CD4-positive, alpha-beta T cell treated with Interleukin-4 for 1 hour (primary cell): Measurements from ENCODE around the gene TUBB6.

Experiments used
- DNase-seq, 2 donors: peaks; one replicate each; pipeline ENCODE4 v3.0.0-alpha.2; 2020 to 2022

The TUBB6 gene

DNA sequence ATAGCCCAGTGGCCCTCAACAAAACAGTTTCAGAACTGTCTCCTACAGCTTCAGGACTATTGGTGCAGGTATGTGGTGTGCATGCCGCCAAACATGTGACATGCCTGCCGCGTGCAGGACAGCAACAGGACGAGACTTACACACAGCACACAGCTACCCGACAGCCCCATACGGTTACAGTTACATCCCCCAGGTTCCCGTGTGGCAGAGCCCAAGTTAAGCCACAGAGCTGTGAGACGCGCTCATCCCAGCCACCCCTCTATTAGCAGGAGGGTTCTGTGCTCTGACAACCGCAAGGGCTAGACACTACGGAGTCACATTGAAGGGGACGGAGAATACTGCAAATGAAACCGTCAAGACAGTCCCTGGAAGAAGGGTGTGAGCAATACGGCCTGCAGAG is 16.4 kb upstream of the TUBB6 start:
- no peak for DNase-seq

DNA sequence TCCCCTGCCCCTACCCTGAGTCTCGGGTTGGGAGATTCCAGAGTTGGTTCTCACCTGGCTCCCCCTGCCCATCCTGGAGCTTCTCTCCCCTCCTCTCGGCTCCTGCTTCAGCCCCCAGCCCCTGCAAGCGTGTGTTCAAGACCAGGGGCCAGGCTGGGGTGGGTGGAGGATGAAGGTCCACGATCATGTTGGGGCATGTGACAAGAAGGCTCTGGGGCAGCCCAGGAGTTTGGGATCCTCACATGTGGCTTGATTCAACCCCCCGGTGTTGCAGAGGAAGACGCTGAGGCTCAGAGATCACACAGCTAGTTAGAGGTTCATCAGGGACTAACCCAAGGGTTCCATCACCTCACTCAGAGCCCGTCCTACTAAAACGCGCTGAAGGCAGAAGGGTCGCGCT is 14.2 kb upstream of the TUBB6 start:
- DNase-seq = no peak

DNA sequence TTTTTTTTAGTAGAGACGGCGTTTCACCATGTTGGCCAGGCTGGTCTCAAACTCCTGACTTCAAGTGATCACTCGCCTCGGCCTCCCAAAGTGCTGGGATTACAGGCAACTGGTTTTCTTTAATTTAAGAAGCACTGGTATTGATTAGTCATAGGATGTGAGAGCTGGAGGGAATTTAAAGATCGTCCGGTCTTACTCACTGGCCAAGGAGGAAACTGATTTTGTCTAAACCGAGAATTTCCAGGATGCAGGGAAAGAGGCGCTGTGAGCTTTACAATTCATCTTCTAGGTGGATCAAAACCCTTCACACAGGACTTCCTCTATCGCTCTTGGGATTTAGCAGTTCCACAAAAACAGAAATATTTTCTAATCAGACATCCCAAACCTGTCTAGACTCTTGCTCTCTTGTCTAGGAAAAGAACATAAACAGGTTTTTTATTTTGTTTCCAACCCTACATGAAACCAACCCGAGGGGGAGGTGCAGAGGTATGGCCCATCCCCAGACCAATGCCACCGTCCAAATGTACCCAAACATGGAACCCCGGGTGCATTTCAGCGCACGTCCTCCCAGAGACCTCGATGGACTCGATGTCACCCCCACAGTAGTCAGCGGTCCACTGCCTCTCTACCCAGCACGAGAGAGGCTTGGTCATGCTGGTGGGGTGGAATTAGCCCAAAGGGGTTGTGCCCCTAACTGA is 12.5 kb upstream of the TUBB6 start:
- DNase-seq = no peak

DNA sequence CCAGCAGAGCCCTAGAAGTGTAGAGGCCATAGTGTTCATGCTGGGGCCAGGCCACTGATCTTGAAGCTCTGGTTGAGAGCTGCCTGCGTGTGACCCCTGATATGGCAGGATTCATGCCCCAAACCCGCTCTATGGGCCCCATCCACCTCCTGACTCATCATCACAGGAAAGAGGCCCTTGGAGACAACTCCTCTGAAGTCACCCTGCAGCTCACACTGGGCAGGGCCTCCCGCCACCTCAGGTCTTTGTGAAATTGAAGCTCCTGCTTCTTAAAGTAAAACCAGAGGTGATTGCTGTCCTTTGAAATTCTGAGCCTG is 12.0 kb upstream of the TUBB6 start:
- no peak for DNase-seq

DNA sequence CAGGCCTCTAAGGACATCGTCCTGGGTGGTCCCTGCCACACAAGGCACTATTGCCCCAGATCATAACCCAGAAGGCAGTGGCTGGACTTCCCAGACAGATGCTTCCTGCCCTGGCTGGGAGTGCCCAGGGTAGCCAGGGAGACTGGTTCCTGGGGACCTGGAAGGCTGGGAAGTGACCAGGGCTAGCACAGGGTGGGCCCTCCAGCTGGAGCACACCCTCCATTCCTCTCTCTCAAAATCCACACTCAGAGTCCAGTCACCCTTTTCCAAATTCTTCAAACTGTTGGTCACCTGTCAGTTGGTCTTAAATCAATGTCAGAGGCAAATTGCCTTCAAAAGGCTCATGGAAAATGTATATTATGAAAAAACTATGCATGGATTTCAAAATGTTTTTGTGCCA is 11.6 kb upstream of the TUBB6 start:
- DNase-seq = no peak

DNA sequence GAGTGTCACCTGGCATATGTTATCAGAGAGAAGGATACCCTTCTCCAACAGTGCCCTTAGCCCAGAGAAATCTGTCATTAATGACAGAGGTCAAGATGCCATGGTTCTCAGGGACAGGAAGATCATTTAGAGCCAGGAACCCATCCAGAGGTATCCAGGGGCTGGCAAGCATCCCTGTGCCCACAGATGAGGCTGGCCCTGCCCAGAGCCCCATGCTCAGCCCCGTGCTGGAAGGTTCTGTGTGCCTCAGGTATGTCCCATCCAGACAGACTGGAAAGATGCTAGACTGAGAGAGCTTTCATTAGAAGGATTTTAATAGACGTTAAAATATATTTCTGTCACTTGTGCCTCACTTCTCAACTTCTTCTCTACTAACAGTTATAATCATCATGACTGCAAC is 8.2 kb upstream of the TUBB6 start:
- no peak for DNase-seq

DNA sequence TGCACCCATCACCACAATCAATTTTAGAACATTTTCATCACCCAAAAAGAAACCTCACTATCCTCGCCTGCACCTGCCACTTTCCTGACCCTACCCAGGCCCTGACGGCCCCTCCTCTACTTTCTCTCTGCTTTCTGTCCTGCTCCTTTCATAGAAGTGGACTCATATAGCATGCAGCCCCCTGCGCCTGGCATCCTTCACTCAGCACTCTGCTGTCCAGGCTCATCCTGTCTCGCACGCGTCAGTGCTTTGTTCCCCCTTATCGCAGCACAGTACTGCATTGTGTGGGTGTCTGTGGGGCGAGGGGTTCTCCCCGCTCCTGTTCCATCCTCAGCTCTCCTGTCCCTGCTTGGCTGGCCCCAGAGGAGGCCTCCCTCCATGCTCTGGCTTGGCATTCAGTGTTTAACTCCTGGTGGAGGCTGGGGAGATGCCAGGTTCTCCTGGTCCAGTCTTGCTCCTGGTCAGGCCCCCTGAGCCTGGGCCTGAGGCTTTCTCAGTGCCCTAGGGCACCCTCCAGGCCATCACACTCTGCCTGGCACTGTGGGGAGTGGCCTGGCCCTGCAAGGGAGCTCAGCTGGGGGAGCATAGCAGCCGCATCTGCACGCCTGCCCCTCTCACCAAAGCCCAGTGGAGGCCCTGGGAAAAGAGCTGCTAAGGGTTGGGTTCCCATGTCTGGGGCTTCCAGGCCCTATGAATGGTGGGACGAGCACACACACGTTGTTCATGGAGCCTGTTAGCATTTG is 6.6 kb upstream of the TUBB6 start:
- no peak for DNase-seq

DNA sequence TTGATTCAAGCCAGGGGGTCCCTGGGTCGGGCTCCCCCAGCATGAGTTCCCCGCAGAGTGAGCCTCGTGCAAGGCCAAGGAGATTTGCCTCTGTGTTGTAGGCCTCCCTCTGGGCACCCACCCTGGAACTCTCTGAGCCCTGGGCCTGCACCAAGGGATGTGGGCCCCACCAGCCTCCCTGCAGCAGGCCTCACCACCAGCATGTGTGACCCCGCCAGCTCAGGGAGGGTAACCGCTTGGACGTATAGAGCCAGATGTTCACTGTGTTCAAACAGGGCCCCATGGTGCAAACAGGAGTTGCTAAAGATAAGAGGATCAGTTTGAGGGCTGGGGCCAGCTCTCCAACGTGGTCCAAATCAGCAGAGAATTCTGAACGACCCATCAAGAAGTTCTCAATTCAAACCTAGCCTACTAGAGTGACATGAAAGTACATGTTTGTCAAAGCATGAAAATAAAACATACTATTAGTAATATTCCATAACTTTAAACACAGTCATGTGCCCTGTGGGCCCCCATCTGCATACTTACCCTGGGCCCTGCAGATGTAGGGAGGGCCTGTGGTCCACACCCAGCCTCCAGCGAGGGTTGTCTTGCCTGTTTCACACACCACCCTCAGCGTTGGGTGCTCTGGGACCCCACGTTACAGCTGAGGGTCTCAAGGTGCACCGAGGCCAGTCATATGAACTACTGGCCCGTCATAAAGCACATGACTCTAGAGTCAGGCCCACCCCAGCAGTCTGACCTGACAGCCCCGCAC is 5.5 kb upstream of the TUBB6 start:
- DNase-seq = no peak

DNA sequence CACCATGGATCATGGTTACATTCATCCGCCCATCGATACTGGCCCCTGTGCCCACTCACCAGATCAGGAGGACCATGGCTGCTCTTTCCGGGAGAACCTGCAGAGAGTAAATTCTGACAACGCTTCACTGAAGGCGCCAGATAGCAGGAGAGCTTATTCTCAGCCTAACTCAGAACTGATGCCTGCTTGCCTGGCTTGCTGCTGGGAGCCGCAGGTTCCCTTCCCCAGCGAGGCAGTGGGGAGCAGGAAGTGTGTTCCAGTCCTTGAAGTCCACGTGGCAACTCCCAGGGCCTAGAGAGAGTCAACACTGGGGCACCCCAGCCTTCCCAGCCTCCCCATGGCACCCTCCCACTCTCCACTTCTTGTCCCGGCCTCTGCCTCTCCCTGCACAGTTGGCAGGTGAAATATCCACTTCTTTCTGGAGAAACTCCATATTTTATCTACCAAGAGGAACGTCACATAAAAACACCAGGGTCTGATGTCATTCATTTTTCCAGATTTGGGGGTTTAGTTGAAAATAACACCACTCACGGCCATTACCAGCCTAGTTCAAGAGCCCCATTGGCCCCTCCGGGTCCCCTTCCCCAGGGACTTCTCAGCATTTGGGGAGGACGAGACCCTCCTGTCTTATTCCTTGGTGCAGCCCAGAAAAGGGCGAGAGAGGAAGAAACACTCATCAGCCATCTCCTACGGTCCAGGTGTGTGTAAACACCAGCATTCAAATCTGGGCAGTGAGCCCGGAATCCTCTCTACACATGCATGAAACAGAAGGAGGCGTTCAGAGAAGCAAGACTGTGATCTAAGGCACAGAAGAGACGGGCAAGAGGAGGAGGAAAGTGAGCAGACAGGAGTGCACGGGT is 3.5 kb upstream of the TUBB6 start:
- DNase-seq = no peak

DNA sequence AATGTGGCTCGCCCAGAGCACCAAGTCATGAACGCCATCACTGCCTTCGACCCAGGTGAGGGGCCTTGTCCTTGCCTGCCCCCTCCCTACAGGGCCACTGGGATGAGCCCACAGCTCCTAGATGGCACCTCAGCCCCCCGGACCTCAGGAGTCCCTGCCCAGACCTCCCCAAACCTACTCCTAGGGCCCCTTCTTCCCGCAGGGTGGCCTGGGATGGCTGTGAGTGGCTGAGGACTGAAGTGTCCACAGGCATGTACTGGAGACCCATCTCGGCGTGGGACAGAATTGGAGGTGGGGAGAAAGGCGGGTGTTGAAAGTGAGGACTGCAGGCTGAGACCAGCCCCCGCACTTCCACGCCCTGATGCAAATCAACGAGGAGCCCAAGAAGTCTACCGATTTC is 2.8 kb upstream of the TUBB6 start:
- no peak for DNase-seq

DNA sequence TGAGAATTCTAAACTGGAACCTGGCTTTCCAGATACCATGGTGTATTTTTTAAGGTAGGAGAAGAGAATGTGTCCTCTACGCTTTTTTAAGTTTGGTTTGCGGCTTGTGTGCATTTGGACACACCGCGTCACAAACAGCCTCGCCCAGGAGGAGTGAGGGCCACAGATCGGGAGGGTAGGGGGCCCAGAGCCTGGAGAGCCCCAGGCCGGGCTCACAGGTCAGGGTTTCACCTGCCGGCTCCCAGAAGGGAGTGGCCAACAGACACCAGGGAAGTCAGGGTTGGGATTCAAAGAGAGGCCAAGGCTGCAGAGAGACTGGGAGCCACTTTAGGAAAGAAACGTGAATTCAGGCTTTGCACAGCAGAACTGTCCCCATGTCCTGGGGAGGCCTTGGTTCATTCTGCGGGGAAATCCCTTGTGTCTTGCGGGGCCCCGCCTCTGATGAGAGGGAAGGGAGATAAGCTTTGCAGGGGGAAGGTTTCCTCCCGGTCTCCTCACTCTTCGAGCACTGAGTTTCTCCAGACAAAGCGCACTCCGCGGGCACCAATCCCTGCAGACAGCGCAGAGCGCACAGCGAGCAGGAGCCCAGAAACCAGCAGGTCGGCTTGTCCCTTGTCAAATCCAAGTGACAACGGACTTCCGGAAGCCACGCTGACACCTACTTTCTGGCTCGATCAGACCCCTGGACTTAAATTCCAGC is 2.0 kb upstream of the TUBB6 start:
- no peak for DNase-seq

DNA sequence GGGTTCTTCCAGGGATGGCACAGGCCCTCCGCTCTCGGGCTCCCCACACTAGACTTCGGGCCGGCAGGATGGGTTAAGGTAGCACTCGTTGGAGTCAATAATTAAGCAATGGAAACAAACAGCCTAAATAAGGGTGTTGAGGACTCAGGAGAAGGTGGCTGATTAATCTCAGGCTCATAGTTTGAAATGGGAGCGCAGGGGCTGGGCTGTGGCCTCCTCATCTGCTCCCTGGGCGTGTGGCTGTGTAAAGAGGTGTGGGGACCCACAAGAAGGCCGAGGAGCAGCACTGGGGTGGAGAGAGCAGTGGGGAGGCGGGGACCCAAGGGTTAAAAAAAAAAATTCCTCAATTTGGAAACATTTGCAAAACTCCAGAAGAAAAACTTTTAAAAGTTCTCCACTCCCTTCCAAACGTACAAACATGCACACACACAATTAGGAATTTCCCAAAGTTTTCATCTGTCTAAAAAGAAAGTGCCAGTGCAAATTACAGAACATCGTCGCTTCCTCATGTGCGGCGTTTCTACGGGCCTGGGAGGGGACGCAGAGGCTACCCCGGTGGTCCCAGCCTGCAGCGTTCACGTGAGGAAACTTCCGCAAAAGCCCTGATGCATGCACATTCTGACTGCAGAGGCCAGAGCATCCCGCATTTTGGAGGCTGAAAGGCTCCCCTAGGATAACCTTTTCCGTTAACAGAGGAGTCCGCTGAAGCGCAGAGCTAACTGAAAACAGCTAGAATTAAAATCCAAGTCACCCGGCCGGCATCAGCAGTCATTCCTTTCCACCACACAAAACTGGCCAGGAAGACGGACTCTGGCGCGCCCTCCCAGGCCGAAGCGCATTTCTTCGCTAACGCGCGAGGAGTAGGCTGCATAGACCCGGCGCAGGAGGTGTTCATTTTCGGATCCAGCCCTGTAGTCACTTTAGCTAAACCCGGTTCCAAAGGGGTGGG is 1.0 kb upstream of the TUBB6 start:
- DNase-seq = peak in 1 of 2 donors; percentile 31

DNA sequence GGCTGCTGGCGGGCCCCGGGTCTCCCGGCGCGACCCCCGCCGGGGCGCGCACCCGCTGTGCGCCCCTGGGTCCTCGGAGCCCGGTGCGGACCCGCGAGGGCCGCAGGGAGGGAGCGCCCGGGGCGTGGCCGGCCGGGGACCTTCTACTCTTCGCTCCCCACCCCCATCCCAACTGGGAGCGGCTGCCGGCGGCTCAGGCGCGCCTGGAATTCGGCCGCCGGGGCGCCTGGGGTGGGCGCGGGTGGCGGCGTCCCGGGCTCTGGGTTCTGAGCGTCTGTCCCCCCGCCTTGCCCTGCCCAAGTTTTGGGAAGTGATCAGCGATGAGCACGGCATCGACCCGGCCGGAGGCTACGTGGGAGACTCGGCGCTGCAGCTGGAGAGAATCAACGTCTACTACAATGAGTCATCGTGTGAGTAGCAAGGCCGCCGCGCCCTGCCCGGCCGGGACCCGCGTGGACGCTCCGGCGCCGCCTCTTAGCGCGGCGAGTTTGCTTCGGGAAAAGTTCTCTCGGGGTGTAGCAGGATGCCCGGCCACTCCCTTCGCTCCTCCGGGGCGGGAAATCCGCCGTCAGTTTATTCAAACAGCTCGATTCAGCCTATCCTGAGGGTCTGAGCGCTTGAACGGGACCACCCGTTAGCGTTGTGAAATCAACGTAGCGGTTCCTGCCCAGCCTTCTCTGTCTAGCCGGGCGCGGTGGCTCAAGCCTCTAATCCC is 502 bp downstream of the TUBB6 start:
- peak in 1 of 2 donors; percentile 75 for DNase-seq

DNA sequence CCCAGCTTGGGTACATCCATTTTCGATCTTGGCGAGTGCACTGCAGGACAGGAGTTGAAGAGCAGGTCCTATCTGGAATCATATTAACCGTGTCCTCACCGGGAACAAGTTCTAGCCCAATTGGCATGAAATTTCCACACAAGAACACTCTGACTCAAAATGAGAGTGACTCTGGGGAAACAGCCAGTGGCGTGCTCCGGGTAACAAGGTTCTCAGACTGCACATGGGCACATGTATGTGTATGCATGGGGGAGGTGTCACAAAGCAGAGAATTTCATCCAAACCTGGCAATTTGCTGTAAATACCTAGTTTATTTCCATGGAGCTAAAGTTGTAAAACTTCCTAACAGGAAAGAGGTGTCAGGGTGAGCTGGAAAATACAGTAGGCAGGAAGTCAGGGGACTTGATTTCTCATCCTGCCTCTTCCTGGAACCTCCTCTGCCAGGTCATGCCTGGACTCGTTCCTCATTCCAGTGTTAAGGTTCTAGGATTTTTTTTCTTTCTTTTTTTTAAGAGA is 1.7 kb downstream of the TUBB6 start:
- no peak for DNase-seq

DNA sequence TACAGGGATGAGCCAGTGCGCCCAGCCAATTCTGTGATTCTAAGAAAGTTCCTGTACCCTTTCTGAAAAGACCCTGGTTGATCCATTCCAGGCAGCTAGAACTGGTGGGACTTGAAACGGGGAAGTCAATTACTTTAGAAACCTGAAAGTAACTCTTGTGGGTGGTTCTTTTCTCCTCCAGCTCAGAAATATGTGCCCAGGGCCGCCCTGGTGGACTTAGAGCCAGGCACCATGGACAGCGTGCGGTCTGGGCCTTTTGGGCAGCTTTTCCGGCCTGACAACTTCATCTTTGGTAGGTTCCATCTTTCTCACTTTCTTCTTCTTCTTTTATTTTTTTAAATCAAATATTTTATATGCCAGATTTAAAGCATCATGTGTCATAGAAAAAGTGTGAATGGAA is 2.7 kb downstream of the TUBB6 start:
- no peak for DNase-seq

DNA sequence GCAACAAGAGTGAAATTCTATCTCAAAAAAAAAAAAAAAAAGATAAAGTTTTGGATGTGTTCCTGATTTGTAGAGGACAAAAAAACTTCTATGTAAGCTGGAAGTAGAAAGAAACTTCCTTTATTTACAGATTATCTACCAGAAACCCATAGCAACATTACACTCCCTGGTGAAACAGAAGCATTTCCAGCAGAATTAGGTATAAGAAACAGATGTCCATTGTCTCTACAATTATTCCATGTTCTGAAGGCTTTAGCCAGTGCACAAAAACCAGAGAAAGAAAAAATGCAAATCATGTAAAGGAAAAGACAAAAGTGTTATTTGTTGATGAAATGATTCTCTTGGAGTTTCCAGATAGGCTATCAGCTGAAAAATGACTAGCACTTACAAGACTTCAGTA is 4.9 kb downstream of the TUBB6 start:
- no peak for DNase-seq

DNA sequence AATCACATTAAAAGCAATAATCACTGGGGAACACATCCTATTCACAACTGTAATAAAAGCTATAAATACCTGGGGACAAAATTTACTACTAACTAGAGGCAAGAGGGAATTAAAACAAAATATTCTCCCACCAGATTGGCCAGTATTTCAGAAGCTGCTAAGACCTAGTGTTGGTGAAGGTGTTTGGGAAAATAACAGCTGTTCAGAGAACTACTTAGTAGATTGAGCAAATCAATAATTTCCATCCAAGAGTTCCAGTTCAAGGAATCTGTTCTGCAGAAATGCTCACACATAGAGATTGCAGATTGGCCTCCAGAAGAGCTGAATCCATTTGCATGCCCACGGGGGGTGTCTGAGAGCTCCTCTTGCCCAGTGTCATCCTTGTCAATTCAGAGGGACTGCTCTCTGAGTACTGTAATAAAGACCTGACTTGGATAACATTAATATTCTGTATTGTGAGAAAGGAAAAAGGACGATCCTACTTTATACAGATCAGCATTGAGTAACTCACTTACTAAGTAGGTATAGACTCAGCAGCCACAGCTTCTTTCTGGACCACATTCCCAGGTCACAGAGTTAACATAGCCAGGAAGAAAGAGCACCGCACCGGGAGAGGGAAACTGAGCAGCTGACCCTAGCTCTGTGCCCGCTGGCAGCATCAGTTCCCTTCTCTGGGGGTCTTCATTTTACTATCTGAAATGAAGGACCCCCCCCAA is 5.6 kb downstream of the TUBB6 start:
- no peak for DNase-seq

DNA sequence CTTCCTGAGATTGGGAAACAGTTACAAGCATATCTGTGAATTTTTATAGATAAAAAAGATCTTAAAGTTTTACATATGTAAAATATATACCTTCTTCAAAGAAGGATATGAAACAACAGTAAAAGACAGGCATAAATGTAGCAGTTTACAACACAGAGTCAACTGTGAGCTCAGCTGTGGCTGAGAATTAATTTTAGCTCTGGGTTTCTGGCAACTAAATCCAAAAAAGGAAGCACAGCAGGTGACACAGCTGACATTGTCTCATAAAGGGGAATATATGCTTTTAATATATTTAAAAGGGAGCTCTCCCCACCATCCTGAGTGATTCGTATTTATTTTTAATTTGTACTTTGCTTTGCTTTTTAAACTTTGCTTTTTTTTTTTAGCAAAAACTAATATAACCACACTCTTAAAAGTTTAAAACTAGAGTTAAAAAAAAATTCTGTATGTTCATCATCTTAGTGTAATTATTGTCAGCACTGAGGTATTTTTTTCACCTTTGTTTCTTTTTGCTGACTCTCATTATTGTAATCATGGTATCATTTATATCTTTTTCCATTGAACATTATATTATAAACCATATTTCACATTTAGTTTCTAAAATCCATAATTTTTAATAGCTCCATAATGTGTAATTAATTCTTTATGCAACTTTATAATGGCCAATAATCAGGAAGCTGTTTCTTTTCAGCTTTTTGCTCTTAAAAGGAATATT is 6.7 kb downstream of the TUBB6 start:
- no peak for DNase-seq

DNA sequence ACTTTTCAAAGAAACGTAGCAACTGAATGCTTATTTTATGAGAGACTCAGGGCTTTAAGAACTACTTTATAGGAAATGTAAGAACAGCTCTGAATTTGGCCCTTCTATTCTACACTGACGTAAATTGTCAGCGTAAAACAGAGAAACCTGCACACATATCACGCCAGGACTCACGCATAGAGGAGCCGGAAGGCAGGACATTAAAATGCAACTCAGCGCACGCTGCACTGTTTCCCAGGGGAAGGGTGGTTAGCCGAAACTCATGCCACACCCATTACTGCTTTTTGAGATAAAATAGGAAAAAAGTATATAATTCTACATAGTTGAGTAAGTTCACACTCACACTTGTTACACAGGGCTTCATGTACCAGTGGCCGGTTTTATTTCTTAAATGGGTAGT is 7.4 kb downstream of the TUBB6 start:
- DNase-seq = no peak
